ENCODE data around the gene STRADA.

DNA sequence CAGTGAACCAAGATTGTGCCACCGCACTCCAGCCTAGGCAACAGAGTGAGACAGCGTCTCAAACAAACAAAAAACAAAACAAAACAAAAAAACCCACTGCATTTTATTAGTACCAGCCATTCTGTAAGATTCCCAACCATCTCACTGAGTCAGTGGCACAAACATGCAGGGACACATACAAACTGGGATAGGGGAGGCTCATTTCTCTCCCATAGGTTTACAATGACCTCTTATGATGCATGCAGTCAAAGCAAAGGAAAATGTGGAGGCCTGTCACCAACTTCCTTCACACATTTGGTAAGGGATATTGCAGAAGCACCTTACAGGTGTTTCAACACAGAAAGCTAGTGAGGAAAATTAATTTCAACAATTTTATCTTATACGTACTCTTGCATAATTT lies 12.4 kb upstream of the STRADA start:
- TF ChIP-seq CTCF (IDR thresholded peaks at IDR 0.05; ENCODE audit: insufficient read depth, low read length) (no peak), POLR2AphosphoS5 (IDR thresholded peaks at IDR 0.05; ENCODE audit: low read depth) (no peak)
- TF ChIP-seq, protein P1, sequence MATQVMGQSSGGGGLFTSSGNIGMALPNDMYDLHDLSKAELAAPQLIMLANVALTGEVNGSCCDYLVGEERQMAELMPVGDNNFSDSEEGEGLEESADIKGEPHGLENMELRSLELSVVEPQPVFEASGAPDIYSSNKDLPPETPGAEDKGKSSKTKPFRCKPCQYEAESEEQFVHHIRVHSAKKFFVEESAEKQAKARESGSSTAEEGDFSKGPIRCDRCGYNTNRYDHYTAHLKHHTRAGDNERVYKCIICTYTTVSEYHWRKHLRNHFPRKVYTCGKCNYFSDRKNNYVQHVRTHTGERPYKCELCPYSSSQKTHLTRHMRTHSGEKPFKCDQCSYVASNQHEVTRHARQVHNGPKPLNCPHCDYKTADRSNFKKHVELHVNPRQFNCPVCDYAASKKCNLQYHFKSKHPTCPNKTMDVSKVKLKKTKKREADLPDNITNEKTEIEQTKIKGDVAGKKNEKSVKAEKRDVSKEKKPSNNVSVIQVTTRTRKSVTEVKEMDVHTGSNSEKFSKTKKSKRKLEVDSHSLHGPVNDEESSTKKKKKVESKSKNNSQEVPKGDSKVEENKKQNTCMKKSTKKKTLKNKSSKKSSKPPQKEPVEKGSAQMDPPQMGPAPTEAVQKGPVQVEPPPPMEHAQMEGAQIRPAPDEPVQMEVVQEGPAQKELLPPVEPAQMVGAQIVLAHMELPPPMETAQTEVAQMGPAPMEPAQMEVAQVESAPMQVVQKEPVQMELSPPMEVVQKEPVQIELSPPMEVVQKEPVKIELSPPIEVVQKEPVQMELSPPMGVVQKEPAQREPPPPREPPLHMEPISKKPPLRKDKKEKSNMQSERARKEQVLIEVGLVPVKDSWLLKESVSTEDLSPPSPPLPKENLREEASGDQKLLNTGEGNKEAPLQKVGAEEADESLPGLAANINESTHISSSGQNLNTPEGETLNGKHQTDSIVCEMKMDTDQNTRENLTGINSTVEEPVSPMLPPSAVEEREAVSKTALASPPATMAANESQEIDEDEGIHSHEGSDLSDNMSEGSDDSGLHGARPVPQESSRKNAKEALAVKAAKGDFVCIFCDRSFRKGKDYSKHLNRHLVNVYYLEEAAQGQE (IDR thresholded peaks at IDR 0.05; ENCODE audit: insufficient replicate concordance, low read depth), result no peak
